Omental fat pad (tissue), 4 donors: ENCODE results near the gene KPNA3. TPM values are rescaled to one million over a fixed set of nuclear protein-coding genes. Genes with fewer than 3 reads are reported as not detected.
"Not testable (repeated sequence)": the region's sequence is repeated elsewhere in the genome, so short reads cannot be mapped to it uniquely, and the experiment has no call there.

Experiments
- ATAC-seq: fragments of 150-250 bp; one replicate; pipeline ENCODE4 v1.9.1; 2016; ENCODE audit warnings: mild to moderate bottlenecking, moderate library complexity; ENCODE audit not compliant: low FRiP score
- DNase-seq: peaks from one replicate; pipeline ENCODE4 v3.0.0-alpha.2; 2019; ENCODE audit warnings: low spot score
- CTCF ChIP-seq, 3 donors: fragments of 450-650 bp; IDR thresholded peaks; one replicate each; pipeline ENCODE4 v1.5.1; 2016 to 2017; ENCODE audit warnings: antibody characterized with exemption in 3 of 3, mild to moderate bottlenecking in 3 of 3, moderate library complexity in 2 of 3
- total RNA-seq, 4 donors: library from RNA; depleted of rRNA; stranded (reverse); fragments of >200 nt; gene quantifications; one replicate each; pipeline ENCODE4 v1.1.0, GENCODE V29; 2016

KPNA3 gene
- total RNA-seq, 4 donors from 2014 or later = 25.1 to 31.8 (median 27.6) TPM

- DNase-seq = no peak
- no peak for TF ChIP-seq CTCF (IDR thresholded peaks at IDR 0.05)
- no peak for ATAC-seq
Observed at GRCh38 chr13:49777746-49778614, 14.5 kb downstream of the KPNA3 start.

GRCh38 chr13:49776871-49777270, 15.6 kb downstream of the KPNA3 start:
- ATAC-seq (no peak), DNase-seq (no peak)
- no peak for TF ChIP-seq CTCF (IDR thresholded peaks at IDR 0.05)

GRCh38 chr13:49774376-49775005, 18.0 kb downstream of the KPNA3 start:
- ATAC-seq (no peak), DNase-seq (no peak)
- no peak for TF ChIP-seq CTCF (IDR thresholded peaks at IDR 0.05)

- no peak for TF ChIP-seq CTCF (IDR thresholded peaks at IDR 0.05)
- DNase-seq (no peak), ATAC-seq (no peak)
Observed at GRCh38 chr13:49772828-49773227, 19.7 kb downstream of the KPNA3 start.

GRCh38 chr13:49761811-49762210, 30.7 kb downstream of the KPNA3 start:
- not testable (repeated sequence) for DNase-seq, ATAC-seq

GRCh38 chr13:49760558-49760957, 31.9 kb downstream of the KPNA3 start:
- no peak for TF ChIP-seq CTCF (IDR thresholded peaks at IDR 0.05)
- ATAC-seq = no peak
- no peak for DNase-seq

GRCh38 chr13:49759503-49759902, 33.0 kb downstream of the KPNA3 start:
- DNase-seq (no peak), ATAC-seq (no peak)
- TF ChIP-seq CTCF (IDR thresholded peaks at IDR 0.05) = no peak
